ENCODE results near the gene ITPK1.

ITPK1 gene

DNA sequence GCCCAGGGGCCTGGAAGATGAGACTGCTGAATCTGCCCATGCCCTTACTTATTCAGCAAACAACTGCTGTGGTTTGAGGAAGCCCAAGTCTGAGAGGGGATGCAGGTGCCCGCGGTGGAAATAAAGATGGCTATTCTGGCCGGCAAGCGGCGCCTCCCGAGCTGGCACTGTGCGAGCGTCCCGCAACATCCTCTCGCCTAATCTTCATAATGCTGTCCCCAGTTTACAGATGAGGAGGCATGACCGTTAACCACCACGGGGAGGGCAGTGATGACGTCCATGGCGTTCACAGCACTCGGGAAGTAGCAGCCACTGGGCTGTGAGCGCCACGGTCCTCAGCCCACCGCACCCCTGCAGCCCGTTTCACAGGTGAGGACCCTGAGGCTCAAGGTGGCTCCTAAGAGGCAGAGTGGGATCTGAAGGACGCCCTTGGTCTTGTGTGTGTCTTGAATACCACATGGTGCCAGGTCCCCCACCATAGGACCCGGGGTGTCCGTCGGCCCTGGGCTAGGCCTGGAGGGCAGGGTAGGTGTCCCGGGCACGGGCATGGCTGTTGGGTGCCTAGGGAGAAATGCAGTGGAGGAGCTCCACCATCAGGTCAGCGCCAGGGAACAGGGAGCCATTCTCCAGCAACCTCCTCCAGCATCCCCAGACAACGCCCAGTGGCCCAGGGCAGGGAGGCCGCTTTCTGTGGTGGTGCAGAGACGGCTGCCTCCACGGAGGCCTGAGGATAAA, 172.6 kb downstream of the ITPK1 start:
- no peak overlapping the region for H3K4me3 ChIP-seq (ENCODE audit: low read depth, low read length)
- TF ChIP-seq, protein P1, sequence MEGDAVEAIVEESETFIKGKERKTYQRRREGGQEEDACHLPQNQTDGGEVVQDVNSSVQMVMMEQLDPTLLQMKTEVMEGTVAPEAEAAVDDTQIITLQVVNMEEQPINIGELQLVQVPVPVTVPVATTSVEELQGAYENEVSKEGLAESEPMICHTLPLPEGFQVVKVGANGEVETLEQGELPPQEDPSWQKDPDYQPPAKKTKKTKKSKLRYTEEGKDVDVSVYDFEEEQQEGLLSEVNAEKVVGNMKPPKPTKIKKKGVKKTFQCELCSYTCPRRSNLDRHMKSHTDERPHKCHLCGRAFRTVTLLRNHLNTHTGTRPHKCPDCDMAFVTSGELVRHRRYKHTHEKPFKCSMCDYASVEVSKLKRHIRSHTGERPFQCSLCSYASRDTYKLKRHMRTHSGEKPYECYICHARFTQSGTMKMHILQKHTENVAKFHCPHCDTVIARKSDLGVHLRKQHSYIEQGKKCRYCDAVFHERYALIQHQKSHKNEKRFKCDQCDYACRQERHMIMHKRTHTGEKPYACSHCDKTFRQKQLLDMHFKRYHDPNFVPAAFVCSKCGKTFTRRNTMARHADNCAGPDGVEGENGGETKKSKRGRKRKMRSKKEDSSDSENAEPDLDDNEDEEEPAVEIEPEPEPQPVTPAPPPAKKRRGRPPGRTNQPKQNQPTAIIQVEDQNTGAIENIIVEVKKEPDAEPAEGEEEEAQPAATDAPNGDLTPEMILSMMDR (IDR thresholded peaks at IDR 0.05; ENCODE audit: borderline replicate concordance, insufficient read depth, low read depth, low read length): no peak

GRCh38 chr14:92942576-92942975, 173.1 kb downstream of the ITPK1 start:
- TF ChIP-seq, protein P1 (IDR thresholded peaks at IDR 0.05; ENCODE audit: borderline replicate concordance, insufficient read depth, low read depth, low read length): no peak
- H3K4me3 ChIP-seq (ENCODE audit: low read depth, low read length): no peak overlapping the region

- TF ChIP-seq, protein P1 (IDR thresholded peaks at IDR 0.05; ENCODE audit: borderline replicate concordance, insufficient read depth, low read depth, low read length): no peak
- no peak overlapping the region for H3K4me3 ChIP-seq (ENCODE audit: low read depth, low read length)
Observed at GRCh38 chr14:92942136-92942535, 173.6 kb downstream of the ITPK1 start.

GRCh38 chr14:92941531-92941930, 174.2 kb downstream of the ITPK1 start:
- no peak overlapping the region for H3K4me3 ChIP-seq (ENCODE audit: low read depth, low read length)
- TF ChIP-seq, protein P1 (IDR thresholded peaks at IDR 0.05; ENCODE audit: borderline replicate concordance, insufficient read depth, low read depth, low read length): no peak

DNA sequence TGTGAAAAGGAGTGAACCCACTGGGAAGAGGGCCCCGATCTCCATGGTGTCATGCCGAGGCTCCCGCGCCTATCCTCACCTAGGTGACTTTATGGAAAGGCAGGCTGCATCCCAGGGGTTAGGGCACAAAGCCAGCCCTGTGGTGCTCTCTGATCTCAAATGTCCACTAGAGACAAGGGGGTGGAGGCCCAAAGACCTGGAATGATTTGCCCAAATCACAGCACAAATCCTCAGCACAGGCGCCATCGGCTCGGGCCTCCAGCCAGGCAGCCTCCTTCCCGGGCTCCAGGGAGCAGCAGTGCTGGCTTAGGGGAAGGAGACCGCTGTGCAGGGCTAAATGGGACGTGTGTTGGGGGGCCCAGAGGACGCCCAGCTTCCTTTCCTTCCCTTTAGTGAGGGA, 175.2 kb downstream of the ITPK1 start:
- H3K4me3 ChIP-seq (ENCODE audit: low read depth, low read length): no peak overlapping the region

DNA sequence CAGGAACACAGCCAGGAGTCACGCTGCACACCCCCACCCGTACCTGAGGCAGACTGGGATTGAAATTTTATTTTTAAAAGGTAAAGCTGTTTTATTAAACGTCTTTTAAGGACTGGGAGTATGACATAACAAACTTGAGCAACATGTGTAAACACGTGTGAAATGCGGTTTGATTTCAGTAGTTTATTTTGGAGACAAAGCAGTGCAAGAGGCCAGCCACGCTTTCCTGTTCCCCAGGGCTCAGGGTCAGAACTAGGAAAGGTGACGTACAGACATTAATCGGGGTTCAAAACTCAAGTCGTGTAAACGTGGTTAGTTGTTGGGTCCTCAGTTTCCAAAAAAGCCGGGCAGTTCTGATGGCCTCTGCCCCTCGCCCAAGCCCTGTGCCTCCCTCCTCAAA, 176.0 kb downstream of the ITPK1 start:
- no peak overlapping the region for H3K4me3 ChIP-seq (ENCODE audit: low read depth, low read length)
- TF ChIP-seq, protein P1 (IDR thresholded peaks at IDR 0.05; ENCODE audit: borderline replicate concordance, insufficient read depth, low read depth, low read length): no peak

More for the DNA sequence above, 175.2 kb downstream of the ITPK1 start:
- TF ChIP-seq, protein P1 (IDR thresholded peaks at IDR 0.05; ENCODE audit: borderline replicate concordance, insufficient read depth, low read depth, low read length): no peak

All from GM12875 (cell line).